ENCODE measurements around the gene IQCE.

DNA sequence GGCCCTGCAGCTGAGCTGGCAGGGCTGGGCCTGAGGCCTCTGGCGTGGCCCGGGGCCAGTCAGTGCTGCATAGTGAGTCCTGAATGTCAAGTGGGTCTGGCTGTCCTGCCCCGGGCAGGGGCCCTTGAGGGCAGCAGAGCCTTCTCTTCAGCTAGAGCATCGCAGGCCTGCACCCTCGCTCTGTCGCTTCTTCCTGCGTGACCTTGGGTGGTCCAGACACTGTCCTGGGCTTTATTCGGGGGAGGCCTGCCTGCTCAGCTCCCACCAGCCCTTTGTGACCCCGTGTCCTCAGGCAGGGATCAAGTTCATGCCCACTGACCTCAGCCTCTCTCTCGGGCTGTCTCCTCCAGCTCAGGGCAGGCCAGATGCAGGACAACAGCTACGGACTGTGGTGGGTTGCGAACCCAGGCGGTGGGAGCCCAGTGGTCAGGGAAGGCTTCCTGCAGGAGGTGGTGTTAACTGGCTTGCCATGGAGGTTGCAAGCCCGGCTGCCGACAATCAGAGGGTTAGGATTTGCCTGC, 76.4 kb downstream of the IQCE start:
- TF ChIP-seq POLR2A (IDR thresholded peaks at IDR 0.05), result no peak
- TF ChIP-seq, protein P1, sequence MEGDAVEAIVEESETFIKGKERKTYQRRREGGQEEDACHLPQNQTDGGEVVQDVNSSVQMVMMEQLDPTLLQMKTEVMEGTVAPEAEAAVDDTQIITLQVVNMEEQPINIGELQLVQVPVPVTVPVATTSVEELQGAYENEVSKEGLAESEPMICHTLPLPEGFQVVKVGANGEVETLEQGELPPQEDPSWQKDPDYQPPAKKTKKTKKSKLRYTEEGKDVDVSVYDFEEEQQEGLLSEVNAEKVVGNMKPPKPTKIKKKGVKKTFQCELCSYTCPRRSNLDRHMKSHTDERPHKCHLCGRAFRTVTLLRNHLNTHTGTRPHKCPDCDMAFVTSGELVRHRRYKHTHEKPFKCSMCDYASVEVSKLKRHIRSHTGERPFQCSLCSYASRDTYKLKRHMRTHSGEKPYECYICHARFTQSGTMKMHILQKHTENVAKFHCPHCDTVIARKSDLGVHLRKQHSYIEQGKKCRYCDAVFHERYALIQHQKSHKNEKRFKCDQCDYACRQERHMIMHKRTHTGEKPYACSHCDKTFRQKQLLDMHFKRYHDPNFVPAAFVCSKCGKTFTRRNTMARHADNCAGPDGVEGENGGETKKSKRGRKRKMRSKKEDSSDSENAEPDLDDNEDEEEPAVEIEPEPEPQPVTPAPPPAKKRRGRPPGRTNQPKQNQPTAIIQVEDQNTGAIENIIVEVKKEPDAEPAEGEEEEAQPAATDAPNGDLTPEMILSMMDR (IDR thresholded peaks at IDR 0.05), result no peak
- no peak for TF ChIP-seq POLR2AphosphoS5 (IDR thresholded peaks at IDR 0.05; ENCODE audit: insufficient read depth in 1 of 2, low read depth in 1 of 2)
